Thyroid gland (tissue), 4 donors: ENCODE results near the gene PXN.

Experiments used
- CTCF ChIP-seq, 6 experiments: fragments of 200-600 bp in 3 of 6; fragments of 450-650 bp in 3 of 6; sonication (generic) in 3 of 6; IDR thresholded peaks; one replicate each; pipeline ENCODE4 v1.5.1; 2016 to 2019; ENCODE audit warnings: antibody characterized with exemption in 6 of 6, mild to moderate bottlenecking in 2 of 6, inconsistent platforms in 1 of 6, moderate library complexity in 1 of 6
- POLR2A ChIP-seq, 2 donors: fragments of 450-650 bp; IDR thresholded peaks; one replicate each; pipeline ENCODE4 v1.6.1; 2017; ENCODE audit warnings: antibody characterized with exemption in 2 of 2, mild to moderate bottlenecking in 2 of 2, moderate library complexity in 1 of 2

- TF ChIP-seq CTCF (IDR thresholded peaks at IDR 0.05), result no peak
- no peak for TF ChIP-seq POLR2A (IDR thresholded peaks at IDR 0.05)
Measured at GRCh38 chr12:120169946-120170345, 95.6 kb downstream of the PXN start.
